Body of pancreas (tissue), 4 donors: Measurements from ENCODE around the gene CLEC16A.
"Not testable (repeated sequence)": the region's sequence is repeated elsewhere in the genome, so short reads cannot be mapped to it uniquely, and the experiment has no call there.

Experiments used
- CTCF ChIP-seq, 7 experiments: fragments of 450-650 bp in 4 of 7; fragments of 200-600 bp in 3 of 7; sonication (generic) in 3 of 7; IDR thresholded peaks; one replicate each; pipeline ENCODE4 v1.5.1; 2016 to 2019; ENCODE audit warnings: antibody characterized with exemption in 7 of 7
- POLR2A ChIP-seq, 3 donors: fragments of 450-650 bp; IDR thresholded peaks; one replicate each; pipeline ENCODE4 v1.6.1; 2016; ENCODE audit warnings: antibody characterized with exemption in 3 of 3, mild to moderate bottlenecking in 2 of 3

- not testable (repeated sequence) for TF ChIP-seq POLR2A, CTCF (IDR thresholded peaks at IDR 0.05)
Observed at GRCh38 chr16:11103301-11103700, 158.9 kb downstream of the CLEC16A start.
